ENCODE results near the gene LRRC74A.
A peak's percentile ranks its signal among the peaks of the same experiment; 100 is the strongest.

The LRRC74A gene

DNA sequence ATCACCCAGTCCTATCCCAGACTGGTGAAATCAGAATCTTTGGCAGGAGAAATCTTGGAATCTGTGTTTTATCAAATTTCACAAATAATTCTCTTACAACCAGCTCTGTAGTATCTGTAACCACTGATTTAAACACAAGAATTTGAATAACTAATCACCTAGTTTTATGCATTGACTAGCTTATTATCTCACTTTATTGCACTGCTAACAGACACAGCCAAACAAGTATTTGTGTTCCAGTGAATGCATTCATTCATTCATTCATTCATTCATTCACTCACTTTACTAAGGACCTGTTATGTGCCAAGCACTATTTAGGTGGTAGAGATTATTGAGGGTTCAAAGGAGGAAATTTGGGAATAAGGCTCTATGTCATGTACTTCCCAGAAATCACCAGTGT, 16.2 kb downstream of the LRRC74A start:
- no peak overlapping the region for H2AFZ ChIP-seq (ENCODE audit: low read length)
- no peaks in the 10 kb centered on the region for H3K9me3 ChIP-seq (ENCODE audit: insufficient read depth, low read depth, low read length)
- H3K4me3 ChIP-seq (ENCODE audit: low read length, poor library complexity, severe bottlenecking): no peak overlapping the region
- H3K27me3 ChIP-seq (ENCODE audit: insufficient read depth, low read length, poor library complexity, severe bottlenecking): peaks cover 17% of the 10 kb centered on the region
- no peaks in the 10 kb centered on the region for H3K9me2 ChIP-seq (replicated peaks; ENCODE audit: low read depth, low read length)
- TF ChIP-seq CTCF (conservative IDR thresholded peaks at IDR 0.05; ENCODE audit: low read length) (no peak), EZH2phosphoT487 (IDR thresholded peaks at IDR 0.05; ENCODE audit: borderline replicate concordance) (no peak)
- H3K9ac ChIP-seq (ENCODE audit: low read depth, low read length, poor library complexity, severe bottlenecking): no peak overlapping the region
- no peaks in the 10 kb centered on the region for H3K36me3 ChIP-seq (ENCODE audit: insufficient read depth, low read length)
- H3K79me2 ChIP-seq (ENCODE audit: insufficient read depth, low read length): no peaks in the 10 kb centered on the region
- H3F3A ChIP-seq (ENCODE audit: low read depth): no peaks in the 10 kb centered on the region
- H3K4me2 ChIP-seq (ENCODE audit: low read depth, low read length, poor library complexity, severe bottlenecking): no peak overlapping the region
- peaks cover 6% of the 10 kb centered on the region for H3K4me1 ChIP-seq (ENCODE audit: insufficient read depth, low read length, poor library complexity, severe bottlenecking)
- no peaks in the 10 kb centered on the region for H4K20me1 ChIP-seq (ENCODE audit: insufficient read depth, low read length, poor library complexity, severe bottlenecking)

DNA sequence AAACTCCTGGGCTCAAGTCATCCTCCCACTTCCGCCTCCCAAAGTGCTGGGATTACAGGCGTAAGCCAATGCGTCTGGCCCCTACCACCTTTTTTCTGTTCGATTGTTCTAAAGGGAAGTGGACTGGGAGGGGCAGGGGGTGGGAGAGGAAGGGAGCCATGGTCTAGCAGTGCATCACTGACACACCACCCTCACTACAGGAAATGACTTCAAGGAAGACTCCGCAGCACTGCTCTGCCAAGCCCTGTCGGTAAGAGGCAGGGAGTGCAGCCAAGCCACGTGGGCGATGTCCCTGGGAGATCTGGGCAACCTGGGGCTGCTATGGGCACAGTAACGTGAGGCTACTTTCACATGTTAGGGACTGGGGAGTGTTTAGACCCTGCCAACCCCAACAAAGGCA, 18.0 kb downstream of the LRRC74A start:
- H3K79me2 ChIP-seq (ENCODE audit: insufficient read depth, low read length): no peaks in the 10 kb centered on the region
- no peak overlapping the region for H3K9ac ChIP-seq (ENCODE audit: low read depth, low read length, poor library complexity, severe bottlenecking)
- peak overlapping the region; percentile 81 for H2AFZ ChIP-seq (ENCODE audit: low read length)
- peaks cover 6% of the 10 kb centered on the region for H3K4me1 ChIP-seq (ENCODE audit: insufficient read depth, low read length, poor library complexity, severe bottlenecking)
- no peaks in the 10 kb centered on the region for H4K20me1 ChIP-seq (ENCODE audit: insufficient read depth, low read length, poor library complexity, severe bottlenecking)
- H3F3A ChIP-seq (ENCODE audit: low read depth): no peaks in the 10 kb centered on the region
- peaks cover 5% of the 10 kb centered on the region for H3K27me3 ChIP-seq (ENCODE audit: insufficient read depth, low read length, poor library complexity, severe bottlenecking)
- H3K4me3 ChIP-seq (ENCODE audit: low read length, poor library complexity, severe bottlenecking): no peak overlapping the region
- H3K36me3 ChIP-seq (ENCODE audit: insufficient read depth, low read length): no peaks in the 10 kb centered on the region
- TF ChIP-seq EZH2phosphoT487 (IDR thresholded peaks at IDR 0.05; ENCODE audit: borderline replicate concordance) (no peak), CTCF (conservative IDR thresholded peaks at IDR 0.05; ENCODE audit: low read length) (no peak; the same call in 1 of the 2 replicates)
- no peaks in the 10 kb centered on the region for H3K9me3 ChIP-seq (ENCODE audit: insufficient read depth, low read depth, low read length)
- no peaks in the 10 kb centered on the region for H3K9me2 ChIP-seq (replicated peaks; ENCODE audit: low read depth, low read length)
- H3K4me2 ChIP-seq (ENCODE audit: low read depth, low read length, poor library complexity, severe bottlenecking): no peak overlapping the region

DNA sequence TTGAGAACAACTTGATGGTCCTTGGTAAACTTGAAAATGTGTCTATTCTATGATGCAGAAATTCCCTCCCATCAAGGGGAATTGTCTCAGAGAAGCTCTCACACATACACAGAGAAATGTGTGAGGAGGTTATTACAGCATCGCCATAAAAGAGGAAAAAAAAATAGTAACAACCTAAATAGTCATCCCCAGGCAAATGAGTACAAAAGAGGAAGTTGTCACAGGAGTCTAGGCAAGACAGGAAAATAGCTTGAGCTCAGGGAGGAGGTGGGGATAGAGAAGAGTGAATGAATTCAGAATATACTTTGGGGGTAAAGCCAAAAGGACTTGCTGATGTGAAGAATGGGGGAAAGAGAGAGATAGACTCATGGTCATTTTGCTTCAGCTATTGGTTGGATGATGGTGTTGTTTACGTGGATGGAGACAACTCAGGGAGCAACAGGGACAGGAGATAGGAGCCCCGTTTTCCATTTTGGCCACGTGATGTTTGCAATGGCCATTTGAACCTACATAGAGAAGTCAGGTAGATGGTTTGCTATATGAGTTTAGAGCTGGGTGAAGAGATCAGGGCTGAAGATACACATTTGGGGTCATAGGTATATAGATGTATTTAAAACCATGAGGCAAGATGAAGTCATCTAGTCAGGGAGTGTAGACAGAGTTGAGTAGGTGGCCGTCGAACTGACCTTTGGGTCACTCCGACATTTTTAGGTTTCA, 20.3 kb downstream of the LRRC74A start:
- Histone ChIP-seq H3K4me3 (ENCODE audit: low read length, poor library complexity, severe bottlenecking) (no peak overlapping the region), H3K27me3 (ENCODE audit: insufficient read depth, low read length, poor library complexity, severe bottlenecking) (no peaks in the 10 kb centered on the region), H3K79me2 (ENCODE audit: insufficient read depth, low read length) (no peaks in the 10 kb centered on the region), H4K20me1 (ENCODE audit: insufficient read depth, low read length, poor library complexity, severe bottlenecking) (no peaks in the 10 kb centered on the region), H3K9me2 (replicated peaks; ENCODE audit: low read depth, low read length) (no peaks in the 10 kb centered on the region), H3K9me3 (ENCODE audit: insufficient read depth, low read depth, low read length) (no peaks in the 10 kb centered on the region), H3K4me1 (ENCODE audit: insufficient read depth, low read length, poor library complexity, severe bottlenecking) (peaks cover 6% of the 10 kb centered on the region), H3K36me3 (ENCODE audit: insufficient read depth, low read length) (no peaks in the 10 kb centered on the region), H3K4me2 (ENCODE audit: low read depth, low read length, poor library complexity, severe bottlenecking) (no peak overlapping the region), H3K9ac (ENCODE audit: low read depth, low read length, poor library complexity, severe bottlenecking) (no peak overlapping the region), H3F3A (ENCODE audit: low read depth) (no peaks in the 10 kb centered on the region), H2AFZ (ENCODE audit: low read length) (no peak overlapping the region)
- TF ChIP-seq EZH2phosphoT487 (IDR thresholded peaks at IDR 0.05; ENCODE audit: borderline replicate concordance): no peak
- no peak for TF ChIP-seq CTCF (conservative IDR thresholded peaks at IDR 0.05; ENCODE audit: low read length)

Measured in Loucy (cell line).